Spleen (tissue), 11 donors: ENCODE measurements around the gene ABCB1. TPM values are rescaled to one million over a fixed set of nuclear protein-coding genes. Genes with fewer than 3 reads are reported as not detected.

Experiments
- DNase-seq: peaks from one replicate; pipeline ENCODE4 v3.0.0-alpha.2; 2020
- H3K27ac ChIP-seq, 8 donors: fragments of 200-600 bp; sonication (generic) in 7 of 8; 1 replicate in 4 of 8; 2 replicates in 4 of 8; pipeline versions ENCODE4 v1.5.0 to v1.8.0; 2016 to 2021; ENCODE audit warnings: inconsistent platforms in 4 of 8, mild to moderate bottlenecking in 4 of 8, moderate library complexity in 1 of 8
- H3K27me3 ChIP-seq, 7 donors: fragments of 200-600 bp; sonication (generic) in 6 of 7; replicated peaks in 1 of 7; 1 replicate in 4 of 7; 2 replicates in 3 of 7; pipeline versions ENCODE4 v1.5.0 to v1.8.0; 2016 to 2021; ENCODE audit warnings: inconsistent platforms in 3 of 7, mild to moderate bottlenecking in 1 of 7
- H3K36me3 ChIP-seq, 6 donors: fragments of 200-600 bp; sonication (generic) in 5 of 6; 1 replicate in 4 of 6; 2 replicates in 2 of 6; pipeline versions ENCODE4 v1.5.0 to v1.8.0; 2016 to 2021; ENCODE audit warnings: inconsistent platforms in 2 of 6
- H3K4me1 ChIP-seq, 6 donors: fragments of 200-600 bp; sonication (generic) in 5 of 6; 1 replicate in 3 of 6; 2 replicates in 3 of 6; pipeline versions ENCODE4 v1.5.0 to v1.8.0; 2016 to 2021; ENCODE audit warnings: inconsistent platforms in 3 of 6
- H3K4me3 ChIP-seq, 8 donors: fragments of 200-600 bp; sonication (generic) in 7 of 8; 1 replicate in 4 of 8; 2 replicates in 4 of 8; pipeline versions ENCODE4 v1.5.0 to v1.8.0; 2016 to 2021; ENCODE audit warnings: inconsistent platforms in 4 of 8, mild to moderate bottlenecking in 4 of 8, moderate library complexity in 2 of 8
- H3K9me3 ChIP-seq, 8 donors: fragments of 200-600 bp; sonication (generic) in 7 of 8; 1 replicate in 4 of 8; 2 replicates in 4 of 8; pipeline versions ENCODE4 v1.5.0 to v1.8.0; 2016 to 2021; ENCODE audit warnings: inconsistent platforms in 4 of 8
- CTCF ChIP-seq, 11 experiments: fragments of 200-600 bp in 7 of 11; fragments of 450-650 bp in 4 of 11; sonication (generic) in 4 of 11; IDR thresholded peaks in 8 of 11; conservative IDR thresholded peaks in 3 of 11; 1 replicate in 7 of 11; 2 replicates in 4 of 11; pipeline versions ENCODE4 v1.4.0 to v1.8.0; 2016 to 2021; ENCODE audit warnings: antibody characterized with exemption in 11 of 11, inconsistent platforms in 4 of 11, mild to moderate bottlenecking in 1 of 11
- POLR2A ChIP-seq, 3 donors: fragments of 450-650 bp; IDR thresholded peaks; one replicate each; pipeline ENCODE4 v1.5.1; 2017; ENCODE audit warnings: antibody characterized with exemption in 3 of 3, mild to moderate bottlenecking in 1 of 3
- POLR2AphosphoS5 ChIP-seq, 3 donors: sonication (generic); formaldehyde crosslinking; IDR thresholded peaks; one replicate each; pipeline ENCODE4 v1.5.1; 2017; ENCODE audit warnings: antibody characterized with exemption in 3 of 3
- WGBS, 5 donors: extraction: QIAGEN DNeasy Blood & Tissue Kit in 3 of 5; methylation state at CpG; one replicate each; pipeline versions ENCODE4 v1.1.5 to v1.1.7; 2013 to 2018; 5-methylcytosine and 5-hydroxymethylcytosine counted together
- intact Hi-C: fragments of 100-400 bp; cut with DNase I; formaldehyde crosslinking; loops from one replicate; pipeline ENCODE4 v1.15.0; 2023; ENCODE audit warnings: low total_unique reads
- polyA plus RNA-seq, 3 donors: library from polyadenylated mRNA; stranded (reverse); fragments of 200-250 nt; gene quantifications; one replicate each; pipeline ENCODE4 v1.2.1, GENCODE V29; 2013
- total RNA-seq, 7 donors: library from RNA; depleted of rRNA in 3 of 7; stranded (reverse); fragments of >200 nt in 3 of 7; fragmentation: NEBNext Ultra II Directional in 4 of 7; extraction: Animal tissue kit (Norgen Biotek cat#: 25700) in 4 of 7; gene quantifications; one replicate each; pipeline versions ENCODE4 v1.1.0 to v1.2.1, GENCODE V29; 2016 to 2021
- donor health status: healthy with polysubstance abuse.
- donor health status: DM: no; HTN: no; CAD: no; lungs with moderate emphysema.
- donor health status: DM: no; HTN: no; CAD: no.
- donor health status: Bipolar disorder and iron deficiency.
- donor health status: healthy.
- donor health status: DM: no; HTN: no; CAD: no.
- donor health status: DM: yes; HTN: yes; CAD: no.

The ABCB1 gene
- total and polyA plus RNA-seq, 10 donors = 3.0 to 25.6 (median 11.3) TPM

DNA sequence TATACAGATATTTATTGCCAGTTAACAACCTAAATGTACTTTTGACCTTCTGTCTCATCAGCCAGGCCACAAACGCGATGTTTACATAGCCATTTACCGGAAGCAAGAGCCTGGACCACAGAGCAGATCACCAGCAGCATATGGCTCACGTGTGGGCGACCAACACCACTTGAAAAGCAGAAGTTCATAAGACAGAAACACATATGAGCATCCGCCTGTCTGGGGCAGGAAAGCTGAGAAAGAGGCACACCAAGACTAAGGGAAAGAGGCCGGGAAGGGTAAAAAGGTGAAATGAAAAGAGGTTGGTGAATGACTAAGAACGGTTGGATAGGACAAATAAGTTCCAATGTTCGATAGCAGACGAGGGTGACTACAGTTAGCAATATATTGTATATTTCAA lies 1.3 kb downstream of the ABCB1 start:
- intact Hi-C loops = no loop called here
- Histone ChIP-seq H3K4me3 (peak overlapping the region in 5 of 8 donors; percentile 41 to 73 (median 50)), H3K4me1 (peaks cover 7 to 47% (median 27%) of the 10 kb centered on the region in 6 donors), H3K27me3 (peaks cover 0 to 41% (median 20%) of the 10 kb centered on the region in 7 donors), H3K27ac (peak overlapping the region in 2 of 8 donors; percentile 81 to 84), H3K36me3 (no peaks in the 10 kb centered on the region), H3K9me3 (no peaks in the 10 kb centered on the region)
- WGBS, 5 donors = 11 to 33% (median 20%) methylated on average over 10 of the region's 10 CpGs
- TF ChIP-seq POLR2AphosphoS5 (IDR thresholded peaks at IDR 0.05) (peak in 1 of 3 donors; percentile 84), POLR2A (IDR thresholded peaks at IDR 0.05) (no peak)
- peak; percentile 84 for DNase-seq

GRCh38 chr7:87598234-87599009 lies 2.3 kb downstream of the ABCB1 start:
- 50 to 63% (median 56%) methylated on average over 4 of the region's 4 CpGs for WGBS, 5 donors
- DNase-seq = no peak
- intact Hi-C loops = no loop called here
- peaks cover 0 to 35% (median 20%) of the 10 kb centered on the region in 7 donors for H3K27me3 ChIP-seq
- H3K4me1 ChIP-seq = peaks cover 7 to 47% (median 27%) of the 10 kb centered on the region in 6 donors
- no peak for TF ChIP-seq POLR2A (IDR thresholded peaks at IDR 0.05)
- TF ChIP-seq CTCF (IDR thresholded peaks at IDR 0.05 in 8 of 11, conservative IDR thresholded peaks at IDR 0.05 in 3 of 11) = no peak
- no peak for TF ChIP-seq POLR2AphosphoS5 (IDR thresholded peaks at IDR 0.05)
- no peaks in the 10 kb centered on the region for H3K36me3 ChIP-seq
- peak overlapping the region in 2 of 8 donors; percentile 50 to 73 for H3K4me3 ChIP-seq
- H3K9me3 ChIP-seq = no peaks in the 10 kb centered on the region
- peak overlapping the region in 2 of 8 donors; percentile 57 to 81 for H3K27ac ChIP-seq

DNA sequence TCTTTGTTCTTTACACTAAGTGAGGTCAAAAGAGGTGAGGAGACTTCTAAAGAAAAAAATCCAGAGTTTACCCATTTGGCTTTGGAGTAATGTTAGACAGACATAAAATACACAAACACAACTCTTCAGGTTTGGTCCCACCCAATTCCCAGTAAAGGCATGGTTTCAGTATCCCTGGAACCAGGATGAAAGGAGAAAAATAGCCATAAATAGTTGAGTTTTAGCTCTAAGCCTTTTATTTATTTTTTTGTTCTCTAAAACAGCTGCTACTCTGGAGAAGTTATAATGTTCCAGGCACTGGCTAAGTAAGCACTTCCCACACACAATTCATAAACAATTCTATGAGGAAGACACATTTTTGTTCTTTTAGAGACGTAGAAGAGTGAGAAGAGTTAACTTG lies 4.0 kb downstream of the ABCB1 start:
- no peaks in the 10 kb centered on the region for H3K9me3 ChIP-seq
- peaks cover 0 to 26% (median 17%) of the 10 kb centered on the region in 7 donors for H3K27me3 ChIP-seq
- TF ChIP-seq POLR2A (IDR thresholded peaks at IDR 0.05) (no peak), CTCF (IDR thresholded peaks at IDR 0.05 in 8 of 11, conservative IDR thresholded peaks at IDR 0.05 in 3 of 11) (no peak), POLR2AphosphoS5 (IDR thresholded peaks at IDR 0.05) (no peak)
- no peak for DNase-seq
- WGBS, 5 donors = 37 to 65% (median 44%) methylated on average over 1 of the region's 1 CpG
- H3K4me1 ChIP-seq = peaks cover 7 to 47% (median 27%) of the 10 kb centered on the region in 6 donors
- no peak overlapping the region for H3K27ac ChIP-seq
- no peaks in the 10 kb centered on the region for H3K36me3 ChIP-seq
- intact Hi-C loops = no loop called here
- no peak overlapping the region for H3K4me3 ChIP-seq

GRCh38 chr7:87596136-87596535 lies 4.5 kb downstream of the ABCB1 start:
- TF ChIP-seq POLR2A (IDR thresholded peaks at IDR 0.05) = no peak
- no peak for TF ChIP-seq POLR2AphosphoS5 (IDR thresholded peaks at IDR 0.05)
- TF ChIP-seq CTCF (IDR thresholded peaks at IDR 0.05 in 8 of 11, conservative IDR thresholded peaks at IDR 0.05 in 3 of 11) = no peak
- Histone ChIP-seq H3K36me3 (no peaks in the 10 kb centered on the region), H3K9me3 (no peaks in the 10 kb centered on the region), H3K4me3 (no peak overlapping the region), H3K27me3 (peaks cover 0 to 21% (median 12%) of the 10 kb centered on the region in 7 donors), H3K4me1 (peaks cover 6 to 47% (median 24%) of the 10 kb centered on the region in 6 donors), H3K27ac (no peak overlapping the region)
- intact Hi-C loops = no loop called here
- no peak for DNase-seq
- 77 to 93% (median 83%) methylated on average over 1 of the region's 1 CpG for WGBS, 5 donors
